GM12864 (cell line): ENCODE results near the gene KCNK4.

Experiments
- DNase-seq: peaks from one replicate; pipeline ENCODE4 v3.0.0-alpha.2; 2011; ENCODE audit warnings: low read depth
- H3K4me3 ChIP-seq: 2 replicates; pipeline ENCODE4 v1.5.1; 2011; ENCODE audit warnings: mild to moderate bottlenecking, low read depth, low read length, control low read depth
- CTCF ChIP-seq: IDR thresholded peaks from 2 replicates; pipeline ENCODE4 v1.5.1; 2011; ENCODE audit warnings: low read depth, mild to moderate bottlenecking, moderate library complexity, low read length, control low read depth, inconsistent platforms; ENCODE audit errors: missing control alignments

KCNK4 gene

GRCh38 chr11:64327993-64328392 lies 36.9 kb downstream of the KCNK4 start:
- no peak for DNase-seq
- no peak overlapping the region for H3K4me3 ChIP-seq
- TF ChIP-seq CTCF, result no peak

GRCh38 chr11:64330888-64331287 lies 39.8 kb downstream of the KCNK4 start:
- no peak for DNase-seq
- no peak for TF ChIP-seq CTCF
- no peak overlapping the region for H3K4me3 ChIP-seq

GRCh38 chr11:64331569-64332371 lies 40.7 kb downstream of the KCNK4 start:
- H3K4me3 ChIP-seq, result no peak overlapping the region
- peak; percentile 72 for DNase-seq
- TF ChIP-seq CTCF, result peak; percentile 80

DNA sequence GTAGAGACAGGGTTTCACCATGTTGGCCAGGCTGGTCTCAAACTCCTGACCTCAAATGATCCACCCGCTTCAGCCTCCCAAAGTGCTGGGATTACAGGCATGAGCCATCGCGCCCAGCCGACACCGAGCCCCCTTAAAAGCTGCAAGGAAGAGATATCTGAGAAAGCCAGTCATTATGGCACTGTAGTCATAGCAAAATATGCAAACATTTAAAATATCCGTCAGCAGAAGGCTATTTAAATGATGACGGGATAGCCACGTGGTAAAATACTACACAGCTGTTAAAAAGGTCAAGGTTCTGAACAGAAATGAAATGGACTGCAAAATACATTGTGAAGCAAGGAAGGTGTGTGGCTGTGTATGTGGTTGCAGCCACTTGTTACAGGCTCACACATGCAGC lies 42.5 kb downstream of the KCNK4 start:
- H3K4me3 ChIP-seq, result no peak overlapping the region
- TF ChIP-seq CTCF, result no peak

DNA sequence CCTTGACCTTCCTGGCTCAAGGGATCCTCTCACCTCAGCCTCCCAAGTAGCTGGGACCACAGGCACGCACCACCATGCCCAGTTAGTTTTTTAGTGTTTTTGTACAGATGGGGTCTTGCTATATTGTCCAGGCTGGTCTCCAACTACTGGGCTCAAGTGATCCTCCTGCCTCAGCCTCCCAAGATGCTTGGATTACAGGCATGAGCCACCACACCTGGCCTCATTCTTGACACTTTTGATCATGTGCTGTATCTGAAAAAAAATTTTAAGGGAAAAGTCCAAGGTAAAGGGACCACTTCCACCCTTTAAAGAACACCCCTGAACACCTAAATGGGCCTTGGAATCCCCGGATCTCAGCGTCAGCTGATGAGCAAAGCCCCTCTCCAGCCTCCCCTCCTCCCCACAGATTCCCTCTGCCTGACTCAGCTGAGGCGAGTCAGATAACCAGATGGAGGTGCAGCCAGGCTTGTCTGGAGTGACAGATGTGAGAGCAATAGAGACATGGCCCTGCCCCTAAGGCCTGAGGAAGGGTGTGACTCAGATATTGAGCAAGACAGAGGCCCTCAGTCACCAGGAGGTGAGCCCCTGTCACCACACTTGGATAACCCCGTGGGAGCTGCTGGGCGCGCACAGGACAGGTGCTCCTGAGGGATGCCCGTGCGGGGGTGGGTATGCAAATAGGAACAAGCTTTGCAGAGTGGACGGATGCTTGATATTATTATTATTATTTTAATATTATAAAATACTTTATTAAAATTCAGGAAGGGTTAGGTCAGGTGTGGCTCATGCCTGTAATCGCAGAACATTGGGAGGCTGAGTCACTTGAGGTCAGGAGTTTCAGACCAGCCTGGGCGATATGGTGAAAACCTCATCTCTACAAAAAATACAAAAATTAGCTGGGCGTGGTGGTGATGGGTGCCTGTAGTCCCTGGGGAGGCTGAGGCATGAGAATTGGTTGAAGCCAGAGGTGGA lies 43.9 kb downstream of the KCNK4 start:
- no peak for TF ChIP-seq CTCF
- DNase-seq, result peak; percentile 80
- H3K4me3 ChIP-seq, result no peak overlapping the region

More for the DNA sequence above, 42.5 kb downstream of the KCNK4 start:
- no peak for DNase-seq

DNA sequence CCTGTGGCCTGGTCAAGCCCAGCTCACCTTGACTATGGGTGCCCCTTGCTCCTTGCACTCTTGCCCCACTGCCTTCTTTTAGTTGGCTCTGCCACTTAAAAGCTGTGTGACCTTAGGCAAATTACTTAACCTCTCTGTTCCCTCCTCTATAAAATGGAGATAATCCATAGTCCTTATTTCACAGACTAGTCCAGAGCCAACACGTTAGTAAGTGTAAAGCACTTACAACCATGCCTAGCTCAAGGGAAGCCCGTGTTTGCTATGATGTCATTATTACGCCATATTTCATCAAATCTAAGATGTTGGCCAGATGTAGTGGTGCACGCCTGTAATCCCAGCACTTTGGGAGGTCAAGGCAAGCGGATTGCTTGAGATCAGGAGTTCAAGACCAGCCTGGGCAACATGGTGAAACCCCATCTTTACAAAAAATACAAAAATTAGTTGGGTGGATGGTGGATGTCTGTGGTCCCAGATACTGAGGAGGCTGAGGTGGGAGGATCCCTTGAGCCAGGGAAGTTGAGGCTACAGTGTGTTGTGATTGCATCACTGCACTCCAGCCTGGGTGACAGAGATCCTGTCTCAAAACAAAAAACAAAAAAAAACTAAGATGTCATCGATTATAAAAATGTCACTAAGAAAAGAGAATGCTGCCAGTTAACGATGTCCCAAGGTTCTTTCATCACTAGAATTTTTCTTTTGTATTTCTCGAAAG lies 46.6 kb downstream of the KCNK4 start:
- DNase-seq, result no peak
- no peak for TF ChIP-seq CTCF
- no peak overlapping the region for H3K4me3 ChIP-seq
